Spleen (tissue), 7 donors: ENCODE data around the gene EXOSC9.

Experiments used
- CTCF ChIP-seq, 11 experiments: fragments of 200-600 bp in 7 of 11; fragments of 450-650 bp in 4 of 11; sonication (generic) in 4 of 11; IDR thresholded peaks in 8 of 11; conservative IDR thresholded peaks in 3 of 11; 1 replicate in 7 of 11; 2 replicates in 4 of 11; pipeline versions ENCODE4 v1.4.0 to v1.8.0; 2016 to 2021; ENCODE audit warnings: antibody characterized with exemption in 11 of 11, inconsistent platforms in 4 of 11, mild to moderate bottlenecking in 1 of 11
- POLR2A ChIP-seq, 3 donors: fragments of 450-650 bp; IDR thresholded peaks; one replicate each; pipeline ENCODE4 v1.5.1; 2017; ENCODE audit warnings: antibody characterized with exemption in 3 of 3, mild to moderate bottlenecking in 1 of 3
- POLR2AphosphoS5 ChIP-seq, 3 donors: sonication (generic); formaldehyde crosslinking; IDR thresholded peaks; one replicate each; pipeline ENCODE4 v1.5.1; 2017; ENCODE audit warnings: antibody characterized with exemption in 3 of 3
- donor health status: DM: no; HTN: no; CAD: no; lungs with moderate emphysema.
- donor health status: DM: no; HTN: no; CAD: no.
- donor health status: DM: no; HTN: no; CAD: no.

DNA sequence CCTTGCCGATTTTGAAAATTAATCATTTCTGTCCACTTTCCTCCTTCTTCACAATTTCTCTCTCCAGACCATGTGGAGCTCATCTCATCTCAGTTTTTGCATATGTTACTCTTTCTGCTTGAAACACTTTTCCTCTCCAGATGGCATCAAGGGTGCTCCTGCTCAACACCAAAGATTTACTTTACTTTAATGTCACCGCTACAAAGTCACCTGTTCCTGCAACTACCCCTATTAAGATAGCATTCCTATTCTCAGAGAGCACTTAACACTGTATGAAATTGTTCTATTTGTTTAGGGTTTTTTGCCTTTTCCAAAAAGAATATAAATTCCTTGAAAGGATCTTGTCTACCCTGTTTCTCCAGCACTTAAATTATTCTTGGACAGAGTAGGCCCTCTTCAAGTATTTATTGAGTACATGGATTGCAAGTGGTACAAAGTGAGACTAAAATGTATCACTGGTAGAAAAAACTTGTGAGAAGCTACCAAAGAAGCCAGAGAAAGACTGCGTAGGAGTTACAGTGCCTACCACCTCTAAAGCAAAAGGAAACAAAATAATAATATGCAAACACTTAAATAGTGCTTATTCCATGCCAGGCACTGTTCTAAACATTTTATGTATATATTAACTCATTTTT lies 1.1 kb upstream of the EXOSC9 start:
- TF ChIP-seq POLR2AphosphoS5 (IDR thresholded peaks at IDR 0.05) (no peak), CTCF (IDR thresholded peaks at IDR 0.05 in 8 of 11, conservative IDR thresholded peaks at IDR 0.05 in 3 of 11) (no peak), POLR2A (IDR thresholded peaks at IDR 0.05) (no peak)
